Right renal cortex interstitium (tissue), 3 donors: ENCODE data around the gene TMEM131L. TPM values are rescaled to one million over a fixed set of nuclear protein-coding genes. Genes with fewer than 3 reads are reported as not detected.

ENCODE experiments used
- DNase-seq, 3 donors: peaks; one replicate each; pipeline ENCODE4 v3.0.0-alpha.2; 2013; ENCODE audit warnings: low read depth in 3 of 3, low spot score in 2 of 3
- polyA plus RNA-seq, 3 donors: library from polyadenylated mRNA; unstranded; fragments of 120-200 nt; gene quantifications; one replicate each; pipeline ENCODE4 v1.2.1, GENCODE V29; 2013; ENCODE audit not compliant: insufficient read length in 3 of 3

Gene TMEM131L
- polyA plus RNA-seq, 3 donors = 24.2 to 26.6 (median 25.3) TPM

DNA sequence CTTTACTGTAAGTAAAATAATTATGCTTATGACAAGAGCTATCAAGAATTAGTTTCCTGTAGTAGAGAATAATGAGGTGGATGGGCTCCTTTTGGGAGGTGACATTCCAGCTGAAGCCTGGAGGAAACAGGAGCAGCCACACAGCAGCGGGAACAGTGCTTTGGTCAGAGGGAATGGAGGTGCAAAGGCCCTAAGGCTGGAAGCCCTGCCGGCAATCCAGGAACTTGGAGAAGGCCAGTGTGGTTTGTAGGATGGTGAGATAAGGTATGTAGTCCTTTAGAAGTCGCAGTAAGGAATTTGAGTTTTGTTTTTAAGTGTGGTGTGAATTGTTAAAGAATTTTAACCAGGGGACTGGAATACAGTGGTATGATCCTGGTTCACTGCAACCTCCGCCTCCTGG, 8.1 kb downstream of the TMEM131L start:
- DNase-seq = no peak

- DNase-seq = no peak
Measured at GRCh38 chr4:153476829-153477574, 10.8 kb downstream of the TMEM131L start.

DNA sequence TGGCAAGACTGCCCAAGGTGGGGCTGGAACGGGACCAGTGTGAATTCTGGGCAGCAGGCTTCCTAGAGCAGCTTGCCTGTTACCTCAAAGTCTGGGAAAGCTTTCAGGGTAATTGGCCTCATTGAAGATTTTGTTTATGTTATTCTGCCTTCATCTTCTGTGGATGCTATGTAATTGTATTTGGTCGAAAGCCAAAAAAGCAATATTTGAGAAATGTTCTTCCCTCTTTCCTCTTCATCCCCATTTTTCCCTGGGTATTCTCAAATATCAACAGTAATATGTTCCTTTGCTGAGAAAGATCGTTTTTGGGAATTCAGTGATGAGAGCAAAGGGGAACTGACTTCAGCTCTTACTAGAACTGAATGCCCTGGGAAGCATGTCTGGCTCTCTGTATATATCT, 12.9 kb downstream of the TMEM131L start:
- DNase-seq = no peak

DNA sequence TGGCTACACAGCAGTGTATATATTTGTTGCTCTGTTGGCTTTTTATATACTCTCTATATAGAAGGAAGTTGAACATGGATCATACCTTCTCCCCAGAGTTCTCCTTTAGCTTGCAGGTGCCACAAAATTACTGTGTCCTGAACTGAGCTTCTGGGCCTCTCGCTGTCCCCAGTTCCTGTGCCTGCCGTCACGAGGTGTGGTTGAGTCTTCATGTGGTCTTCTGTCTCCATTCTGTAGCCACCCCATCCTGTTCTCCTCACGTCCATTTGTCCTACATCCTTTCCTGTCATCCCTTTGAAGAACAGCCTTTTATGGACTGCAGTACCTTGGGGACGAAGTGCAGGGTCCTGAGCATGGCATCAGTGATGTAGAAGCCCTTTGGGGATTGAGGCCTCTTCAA, 14.5 kb downstream of the TMEM131L start:
- no peak for DNase-seq

- DNase-seq = no peak
Measured at GRCh38 chr4:153481478-153481877, 15.3 kb downstream of the TMEM131L start.

- no peak for DNase-seq
Measured at GRCh38 chr4:153483432-153484418, 17.6 kb downstream of the TMEM131L start.

- DNase-seq = no peak
Measured at GRCh38 chr4:153485359-153485758, 19.2 kb downstream of the TMEM131L start.

GRCh38 chr4:153485860-153486259, 19.7 kb downstream of the TMEM131L start:
- DNase-seq = no peak

GRCh38 chr4:153486281-153487151, 20.4 kb downstream of the TMEM131L start:
- DNase-seq = no peak

DNA sequence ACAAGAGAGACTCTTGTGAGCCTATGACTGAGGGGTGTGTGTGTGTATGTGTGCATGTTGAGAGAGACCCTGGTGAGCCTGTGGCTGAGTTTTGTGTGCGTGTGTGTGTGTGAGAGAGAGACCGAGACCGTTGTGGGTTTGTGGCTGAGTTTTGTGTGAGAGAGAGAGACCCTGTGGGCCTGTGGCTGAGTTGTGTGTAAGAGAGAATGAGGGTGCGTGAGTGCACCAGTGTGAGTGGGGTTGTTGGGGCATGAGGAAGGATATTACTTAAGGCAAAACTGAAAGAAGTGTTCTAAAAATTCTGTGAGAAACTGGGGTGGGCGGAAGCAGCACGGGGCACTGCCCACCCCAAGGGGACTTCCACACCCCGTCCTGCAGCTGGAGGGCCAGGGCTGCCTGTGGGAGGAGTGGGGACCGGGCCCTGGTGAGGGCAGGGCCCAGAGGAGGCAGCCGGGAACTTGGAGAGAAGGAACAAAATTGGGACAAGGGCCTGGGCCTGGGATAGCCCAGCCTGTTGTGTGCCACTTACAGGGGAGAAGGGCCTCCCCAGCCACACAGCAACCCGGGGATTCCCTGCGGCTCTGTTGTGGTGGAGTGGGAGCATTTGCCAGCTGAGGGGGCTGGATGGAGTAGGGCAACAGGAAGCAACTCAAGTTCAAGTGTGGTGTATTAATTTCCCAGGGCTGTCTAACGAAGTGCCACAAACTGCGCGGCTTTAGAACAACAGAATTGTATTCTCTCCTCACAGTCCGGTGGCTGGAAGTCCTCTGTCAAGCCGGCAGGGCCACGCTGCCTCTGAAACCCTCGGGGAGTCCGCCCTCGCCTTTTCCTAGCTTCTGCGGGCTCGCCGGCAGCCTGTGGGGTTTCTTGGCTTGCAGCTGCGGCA, 22.1 kb downstream of the TMEM131L start:
- DNase-seq = no peak

- no peak for DNase-seq
Measured at GRCh38 chr4:153489856-153490558, 23.8 kb downstream of the TMEM131L start.

DNA sequence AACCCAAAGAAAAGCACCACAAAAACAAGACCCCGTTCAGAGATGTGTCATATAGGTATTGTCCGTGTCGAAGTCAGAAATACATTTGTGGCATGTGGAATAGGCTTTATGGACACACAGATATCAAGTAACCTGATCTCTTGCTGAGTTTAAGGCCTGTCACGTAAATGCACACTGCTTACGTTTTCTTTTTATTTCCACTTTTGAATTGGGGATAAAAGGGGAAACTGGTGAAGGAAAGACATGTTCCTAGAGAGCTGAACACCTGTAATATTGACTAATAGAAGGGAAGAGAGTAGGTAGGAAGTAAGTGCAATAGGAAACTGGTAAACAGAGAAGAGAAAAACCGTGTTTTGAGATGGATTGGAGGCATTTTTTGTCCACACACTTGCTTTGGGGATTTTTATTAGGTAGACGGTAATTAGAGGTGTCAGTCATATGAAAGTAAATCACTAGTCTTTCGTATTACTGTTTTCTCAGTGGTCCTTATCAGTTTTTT, 24.9 kb downstream of the TMEM131L start:
- no peak for DNase-seq

GRCh38 chr4:153494562-153494961, 28.4 kb downstream of the TMEM131L start:
- no peak for DNase-seq

- no peak for DNase-seq
Measured at GRCh38 chr4:153495480-153496193, 29.5 kb downstream of the TMEM131L start.

DNA sequence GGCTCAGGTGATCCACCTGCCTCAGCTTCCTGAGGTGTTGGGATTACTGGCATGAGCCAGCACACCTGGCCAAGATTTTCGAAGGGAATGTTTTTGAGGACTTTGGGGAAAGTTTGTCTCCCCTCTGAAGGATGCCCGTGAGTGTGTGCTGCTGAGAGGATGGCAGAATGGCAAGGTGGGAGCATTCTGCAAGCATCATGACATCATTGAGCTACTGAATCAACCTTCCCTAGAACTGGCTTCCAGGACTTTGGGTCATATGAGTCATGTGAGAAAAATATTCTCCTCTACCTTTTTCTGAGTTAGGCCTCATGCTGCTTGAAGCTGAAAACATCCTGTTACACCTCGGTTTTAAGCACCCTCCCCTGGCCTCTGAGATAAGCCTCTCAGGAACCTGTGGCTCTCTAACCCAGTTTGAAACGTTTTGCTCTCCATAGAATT, 31.0 kb downstream of the TMEM131L start:
- no peak for DNase-seq

- DNase-seq = no peak
Measured at GRCh38 chr4:153497988-153498967, 32.1 kb downstream of the TMEM131L start.

- no peak for DNase-seq
Measured at GRCh38 chr4:153499005-153499404, 32.8 kb downstream of the TMEM131L start.
